ENCODE data around the gene EIF2S2.

The EIF2S2 gene

DNA sequence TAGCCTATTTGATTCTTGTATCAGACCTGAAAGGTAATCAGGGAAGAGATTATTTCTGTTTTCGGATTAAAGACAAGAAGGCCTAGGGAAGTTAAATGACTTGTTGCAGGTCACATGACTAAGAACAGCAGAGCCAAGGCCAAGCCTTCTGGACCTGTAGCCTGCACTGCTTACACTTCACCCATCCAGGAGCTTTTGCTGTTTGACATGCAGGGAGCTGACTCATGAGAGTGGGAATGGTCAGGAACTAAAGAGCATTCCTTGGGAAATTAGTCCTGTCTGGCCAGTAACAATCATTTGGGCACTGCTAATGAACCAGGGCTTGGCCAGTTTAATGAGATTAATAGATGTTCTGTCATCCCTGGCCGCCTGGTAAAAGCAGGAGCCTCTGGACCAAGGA is 46.8 kb downstream of the EIF2S2 start:
- DNase-seq (ENCODE audit: low read depth in 2 of 2), result no peak

DNA sequence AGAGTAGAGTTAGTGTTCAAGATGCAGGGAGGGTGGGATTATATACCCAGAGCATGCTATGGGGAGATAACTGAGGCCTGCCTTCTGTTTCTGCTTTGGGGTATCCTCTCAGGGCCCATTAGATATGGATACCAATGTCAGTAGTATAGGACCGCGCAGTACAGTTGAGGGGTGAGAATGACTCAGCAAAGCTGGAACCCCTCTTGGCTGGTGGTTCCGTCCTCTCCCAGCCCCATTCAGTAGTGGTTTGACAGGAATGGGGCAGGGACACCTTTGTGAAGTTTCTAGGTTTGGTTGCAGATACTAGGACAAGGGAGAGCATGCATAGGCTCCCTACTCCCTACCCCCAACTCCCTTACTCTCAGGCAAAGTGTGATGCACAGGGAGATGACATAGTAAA is 47.8 kb downstream of the EIF2S2 start:
- no peak for DNase-seq (ENCODE audit: low read depth in 2 of 2)

DNA sequence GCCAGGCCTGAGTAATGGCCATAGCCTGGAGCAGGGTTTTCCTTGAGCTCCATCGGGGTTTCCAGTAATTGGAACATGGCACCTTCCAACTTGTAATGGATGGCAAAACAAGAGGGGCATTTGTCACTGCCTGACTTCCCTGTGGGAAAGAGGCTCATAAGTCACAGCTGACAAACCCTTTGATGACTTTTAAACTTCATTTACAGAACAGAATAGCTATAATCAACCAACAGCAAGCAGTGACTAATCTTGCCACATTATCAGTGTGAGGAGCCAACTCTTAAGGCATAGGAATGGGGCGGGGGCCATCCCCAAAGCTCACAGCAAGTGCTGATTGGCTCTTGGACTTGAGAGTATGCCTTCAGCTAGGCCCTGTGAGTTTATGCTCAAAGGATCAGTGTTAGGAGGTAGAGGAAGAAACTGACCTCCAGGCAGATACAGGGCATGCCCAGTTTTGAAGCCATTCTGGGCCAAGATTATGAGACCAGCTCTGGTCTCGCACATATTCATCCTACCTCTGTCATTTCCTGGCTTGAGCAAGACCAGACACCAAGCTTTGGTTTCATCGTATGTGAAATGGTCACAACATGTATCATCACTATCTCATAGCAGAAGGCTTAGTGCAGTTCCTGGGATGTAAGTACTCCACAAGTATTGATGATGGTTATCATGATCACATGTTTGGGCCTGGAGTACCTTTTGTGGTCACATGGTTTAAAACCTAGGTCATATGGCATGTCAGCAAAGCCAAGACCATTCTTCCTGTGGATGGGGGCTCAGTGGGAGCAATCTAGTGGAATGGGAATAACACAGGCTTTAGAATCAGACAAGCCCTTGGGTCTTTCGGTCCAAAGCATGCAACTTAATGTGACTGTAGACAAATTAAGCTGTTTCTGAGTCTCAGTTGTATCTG is 49.2 kb downstream of the EIF2S2 start:
- no peak for DNase-seq (ENCODE audit: low read depth in 2 of 2)

DNA sequence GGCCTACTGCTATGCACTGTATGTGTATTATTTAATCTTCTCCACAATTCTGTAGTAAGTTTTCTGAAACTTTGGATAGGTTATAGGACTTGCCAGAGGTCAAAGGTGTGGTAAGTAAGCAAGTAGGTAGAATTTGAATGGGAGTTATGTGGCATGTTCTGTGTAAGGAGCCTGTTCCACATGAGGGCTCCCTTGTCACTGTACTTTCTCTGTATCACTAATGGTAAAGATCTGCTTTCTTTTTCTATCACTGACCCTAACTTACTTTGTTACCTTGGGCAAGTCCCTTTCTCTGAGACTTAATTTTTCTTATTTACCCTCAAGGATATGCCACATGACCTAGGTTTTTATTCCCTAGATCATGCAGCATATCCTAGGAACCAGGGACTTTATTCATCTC is 50.3 kb downstream of the EIF2S2 start:
- DNase-seq (ENCODE audit: low read depth in 2 of 2), result no peak

DNA sequence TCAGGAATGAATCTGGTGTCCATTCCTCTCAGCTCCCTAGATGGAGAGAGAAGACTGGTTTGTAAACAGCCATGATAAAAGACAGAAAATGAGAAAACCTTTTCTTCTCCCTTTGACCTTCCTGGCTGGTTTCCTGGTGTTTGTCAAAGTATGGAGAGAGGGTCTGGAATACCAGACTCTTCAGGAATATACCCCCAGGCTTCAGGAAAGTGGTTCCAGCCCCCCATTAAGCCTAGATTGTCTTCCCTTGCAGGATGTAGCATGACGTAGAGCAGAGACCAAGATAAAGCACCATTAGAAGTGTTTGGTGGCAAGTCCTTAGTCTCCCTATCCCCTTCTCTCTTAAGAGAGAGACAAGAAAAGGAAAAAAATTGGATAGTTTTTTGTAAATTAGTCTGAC is 51.1 kb downstream of the EIF2S2 start:
- no peak for DNase-seq (ENCODE audit: low read depth in 2 of 2)

DNA sequence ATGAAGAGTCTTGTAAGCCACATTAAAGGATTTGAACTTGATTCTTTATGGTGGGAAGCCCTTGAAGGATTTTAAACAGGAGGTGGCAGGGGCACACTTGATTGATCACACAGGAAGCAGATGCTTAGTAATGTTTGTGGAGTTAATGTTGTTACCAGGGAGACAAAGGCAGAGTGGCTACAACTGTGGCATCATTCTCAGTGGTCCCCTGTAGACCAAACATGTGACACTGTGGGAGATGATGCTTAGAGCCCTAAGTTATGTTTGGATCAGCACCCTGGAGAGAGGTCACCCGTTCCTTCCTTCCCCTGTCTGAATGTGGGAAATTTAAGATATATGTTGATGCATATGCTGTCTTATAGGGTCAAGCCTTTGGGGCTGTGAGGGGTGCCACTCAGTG is 53.2 kb downstream of the EIF2S2 start:
- no peak for DNase-seq (ENCODE audit: low read depth in 2 of 2)

DNA sequence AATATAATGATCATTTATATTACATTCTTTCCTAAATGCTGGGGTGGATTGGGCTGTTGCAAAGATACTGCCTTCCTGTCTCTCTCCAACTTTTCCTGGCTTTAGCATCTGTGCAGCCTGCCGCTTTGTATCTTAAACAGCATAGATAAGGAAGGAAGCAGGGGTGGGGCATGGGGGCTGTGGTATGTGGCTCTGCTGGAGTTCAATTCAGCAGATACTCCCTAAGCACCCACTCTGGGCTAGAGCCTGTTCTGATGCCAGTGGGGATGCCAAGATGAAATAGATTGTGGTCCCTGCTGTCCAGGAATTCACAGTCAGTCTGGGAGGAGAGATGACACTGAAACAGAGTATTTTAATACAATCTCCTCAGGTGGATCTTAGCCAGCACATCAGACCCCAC is 56.8 kb downstream of the EIF2S2 start:
- DNase-seq (ENCODE audit: low read depth in 2 of 2), result no peak

DNA sequence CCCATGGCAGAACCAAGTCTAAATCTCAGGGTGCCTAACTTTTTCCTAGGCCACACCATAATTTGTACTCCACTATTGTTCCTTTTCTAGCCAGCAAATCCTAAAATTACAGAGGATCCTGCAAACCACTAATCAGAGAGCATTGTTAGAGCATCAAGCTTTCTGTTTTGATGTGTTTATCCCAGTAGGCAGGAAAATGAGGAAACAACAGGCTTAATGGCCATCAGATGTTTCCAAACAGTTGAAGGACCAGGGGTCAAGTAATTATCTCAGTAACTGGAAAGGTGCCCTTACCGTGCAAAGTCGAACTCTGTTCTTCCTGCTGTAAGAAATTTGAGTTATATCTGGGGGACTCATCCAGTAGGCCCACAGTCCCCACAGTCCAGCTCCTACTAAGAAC is 59.6 kb downstream of the EIF2S2 start:
- no peak for DNase-seq (ENCODE audit: low read depth in 2 of 2)

DNA sequence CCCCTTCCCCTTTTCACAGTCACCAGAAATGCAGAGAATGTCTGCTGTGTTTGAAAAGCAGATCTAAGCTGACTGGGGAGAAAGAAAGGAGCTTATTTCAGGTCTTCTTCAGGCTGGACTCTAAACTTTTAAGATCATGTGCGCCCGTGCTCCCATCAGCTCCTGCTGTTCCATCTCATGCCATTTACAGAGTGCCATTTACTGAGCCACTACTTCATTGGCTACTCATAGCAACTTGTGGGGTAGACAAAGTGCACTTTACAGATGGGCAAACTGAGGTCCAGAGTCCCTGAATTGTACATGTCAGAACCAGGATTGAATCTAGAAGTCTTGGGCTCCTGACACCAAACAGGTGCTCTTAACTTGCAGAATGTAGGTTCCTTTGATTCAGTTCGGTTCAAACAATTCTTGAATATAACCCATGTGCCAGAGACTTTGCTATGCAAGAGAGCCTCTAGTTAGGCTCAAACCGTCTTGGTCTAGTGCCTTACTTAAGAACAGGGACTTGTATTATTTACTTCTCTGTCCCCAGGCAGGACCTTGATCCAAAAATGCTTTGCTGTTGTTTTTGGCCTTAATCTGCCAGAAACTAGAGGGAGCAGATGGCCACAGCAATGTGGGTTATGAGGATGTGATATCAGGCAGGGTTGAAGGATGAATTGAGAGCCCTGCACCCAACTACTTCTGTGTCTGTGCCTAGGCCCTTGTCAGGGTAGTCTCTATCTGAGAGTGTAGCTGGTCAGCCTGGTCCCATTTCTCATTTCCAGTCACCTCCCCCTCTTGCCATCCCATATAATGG is 61.9 kb downstream of the EIF2S2 start:
- no peak for DNase-seq (ENCODE audit: low read depth in 2 of 2)

DNA sequence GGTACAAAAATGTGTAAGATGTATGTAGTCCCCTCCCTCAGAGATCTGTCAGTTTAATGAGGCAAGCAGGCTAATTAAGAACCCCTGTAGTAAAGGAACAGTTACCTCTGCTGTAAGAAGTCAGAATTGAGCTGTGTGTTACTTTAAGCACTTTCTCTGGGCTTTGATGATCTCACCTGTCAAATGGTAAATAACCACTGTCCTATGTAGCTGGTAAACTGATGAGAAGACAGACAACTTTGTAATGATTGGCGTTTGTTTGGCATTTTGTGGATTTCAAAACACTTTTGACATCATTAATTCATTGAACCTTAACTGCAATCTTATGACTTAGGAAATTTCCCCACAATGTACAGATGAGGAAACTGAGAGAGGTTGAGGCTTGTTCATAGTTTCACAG is 62.7 kb downstream of the EIF2S2 start:
- DNase-seq (ENCODE audit: low read depth in 2 of 2), result no peak

DNA sequence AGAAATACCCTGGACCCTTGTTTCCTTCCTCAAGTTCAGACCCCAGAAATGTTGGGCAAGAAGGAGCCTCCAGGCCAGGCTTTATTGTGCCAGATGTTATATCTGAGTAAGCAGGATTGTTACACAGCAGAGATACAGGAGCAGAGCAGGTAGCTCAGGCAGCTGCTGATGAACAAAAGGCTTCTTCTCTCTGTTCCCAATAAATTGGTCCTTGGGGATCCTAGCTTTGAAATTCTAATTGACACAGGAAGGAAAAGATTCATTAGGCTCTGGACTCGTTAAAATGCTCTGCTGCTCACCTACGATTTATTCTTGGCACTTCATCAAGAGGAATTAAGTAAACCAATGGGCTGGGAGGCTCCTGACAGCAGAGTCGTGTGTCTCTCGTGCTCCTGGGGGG is 64.1 kb downstream of the EIF2S2 start:
- no peak for DNase-seq (ENCODE audit: low read depth in 2 of 2)

DNA sequence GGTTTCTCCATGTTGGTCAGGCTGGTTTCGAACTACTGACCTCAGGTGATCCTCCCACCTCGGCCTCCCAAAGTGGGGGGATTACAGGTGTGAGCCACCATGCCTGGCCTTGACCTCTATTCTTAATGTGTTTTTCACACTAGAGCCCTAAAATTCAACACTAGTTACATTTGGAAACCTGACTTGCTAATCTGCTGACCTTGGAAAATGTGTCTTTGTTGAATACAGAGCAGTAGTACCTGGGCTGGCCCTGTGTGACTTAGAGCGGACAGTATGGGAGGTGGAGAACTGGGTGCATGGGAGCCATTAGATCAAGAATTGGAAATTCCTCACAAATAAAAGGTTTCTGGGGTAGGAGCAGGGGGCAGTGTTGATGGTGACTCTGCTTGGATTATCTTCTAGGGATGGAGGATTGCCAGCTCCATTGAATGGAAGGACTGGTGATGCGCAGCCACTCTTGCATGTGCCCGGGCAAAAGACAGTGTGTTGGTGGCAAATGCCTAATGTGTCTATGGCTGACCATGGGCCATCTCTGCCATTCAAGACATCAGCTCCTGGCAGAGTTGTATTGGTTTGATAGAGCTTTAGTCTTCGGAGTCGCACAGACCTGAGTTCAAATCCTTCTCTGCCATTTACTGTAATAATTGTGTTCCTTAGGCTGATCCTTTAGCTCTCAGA is 64.9 kb downstream of the EIF2S2 start:
- DNase-seq (ENCODE audit: low read depth in 2 of 2), result no peak

DNA sequence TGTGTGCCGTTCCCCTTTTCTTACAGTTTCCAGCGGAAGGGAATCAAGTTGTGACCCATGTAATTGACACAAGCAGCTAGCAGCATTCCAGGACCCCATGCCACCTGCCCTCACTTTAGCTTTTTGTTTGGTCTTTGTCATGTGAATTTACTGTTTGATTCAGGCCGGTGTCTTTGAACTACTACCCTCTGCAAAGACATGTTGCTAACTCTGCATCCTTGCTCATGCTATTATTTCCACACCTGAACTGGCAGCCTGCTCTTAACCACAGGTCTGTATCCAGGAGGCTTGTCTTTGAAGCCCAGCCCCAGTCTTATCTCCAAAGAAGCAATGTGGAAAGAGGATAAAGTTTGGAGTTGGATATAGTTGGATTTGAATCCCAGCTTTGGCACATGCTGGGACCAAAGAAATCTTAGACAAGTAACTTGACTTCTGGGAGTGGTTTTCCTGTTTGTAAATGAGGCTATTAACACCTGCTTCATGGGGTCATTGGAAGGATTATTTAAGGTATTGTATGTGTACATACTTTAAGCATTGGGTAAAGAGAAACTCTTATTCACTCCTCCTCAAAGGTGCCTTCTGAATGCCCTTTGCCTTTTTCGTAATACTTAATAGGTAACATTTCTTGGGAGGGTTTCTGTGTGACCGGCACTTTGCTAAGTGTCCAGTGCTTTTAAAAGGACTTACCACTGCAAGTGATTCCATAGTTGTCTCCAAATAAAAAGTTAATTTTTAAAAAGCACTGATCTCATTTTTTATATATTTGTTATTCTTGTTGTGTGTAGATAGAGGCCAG is 65.9 kb downstream of the EIF2S2 start:
- no peak for DNase-seq (ENCODE audit: low read depth in 2 of 2)

DNA sequence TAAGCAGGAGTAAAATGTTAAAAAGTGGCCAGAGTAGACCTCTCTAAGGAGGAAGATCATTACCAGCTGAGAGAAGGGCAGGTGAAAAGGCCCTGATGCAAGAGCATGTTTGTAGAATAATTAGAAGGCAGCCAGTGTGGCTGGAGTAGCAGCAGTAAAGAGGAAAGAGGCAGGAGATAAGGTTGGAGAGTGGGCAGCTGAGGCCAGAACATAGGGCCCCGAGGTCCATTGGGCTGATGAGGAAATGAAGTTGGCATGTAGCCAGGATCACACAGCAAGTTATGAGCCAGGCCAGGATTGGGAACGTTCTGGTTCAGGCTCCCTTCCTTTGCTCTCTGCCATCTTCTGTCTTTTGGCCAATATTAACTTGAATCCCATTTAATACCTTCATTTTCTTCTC is 66.7 kb downstream of the EIF2S2 start:
- DNase-seq (ENCODE audit: low read depth in 2 of 2), result no peak

DNA sequence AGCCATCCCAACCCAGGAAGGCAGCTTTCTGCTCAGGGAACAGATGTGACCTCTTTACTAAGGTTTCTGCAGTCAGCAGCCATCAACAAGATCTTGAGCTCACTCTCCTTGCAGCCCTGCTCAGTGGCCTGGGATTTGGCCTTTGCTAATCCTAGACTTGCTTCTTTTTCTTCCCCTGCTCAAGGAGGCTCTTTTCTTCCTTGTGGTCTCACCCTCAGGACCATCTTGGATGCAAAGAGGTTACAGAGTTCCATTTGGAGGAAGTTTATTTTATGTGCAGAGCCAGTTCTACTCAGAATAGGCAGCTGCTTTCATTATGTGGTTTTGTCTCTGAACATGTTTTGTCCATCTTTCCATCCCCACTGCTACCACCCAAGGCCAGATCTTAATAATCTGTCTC is 69.0 kb downstream of the EIF2S2 start:
- DNase-seq (ENCODE audit: low read depth in 2 of 2), result no peak

DNA sequence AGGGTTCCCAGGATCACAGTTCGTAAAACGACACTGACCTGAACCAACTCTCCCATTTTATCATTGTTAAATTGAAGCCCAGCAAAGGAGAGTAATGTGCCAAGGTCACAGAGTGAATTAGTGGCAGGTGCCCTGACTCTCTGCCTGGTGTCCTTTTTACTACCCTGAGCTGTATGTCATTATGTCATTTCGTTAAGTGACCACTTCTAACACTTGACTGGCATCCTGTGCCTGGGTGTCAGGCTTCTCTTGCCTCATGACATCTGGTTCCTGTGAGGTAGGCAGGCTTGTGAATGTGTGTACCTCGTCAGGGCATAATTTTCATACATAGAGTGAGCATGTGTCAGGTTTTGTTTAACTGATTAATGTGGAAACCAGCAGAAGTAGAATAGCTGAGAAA is 69.8 kb downstream of the EIF2S2 start:
- DNase-seq (ENCODE audit: low read depth in 2 of 2), result no peak

DNA sequence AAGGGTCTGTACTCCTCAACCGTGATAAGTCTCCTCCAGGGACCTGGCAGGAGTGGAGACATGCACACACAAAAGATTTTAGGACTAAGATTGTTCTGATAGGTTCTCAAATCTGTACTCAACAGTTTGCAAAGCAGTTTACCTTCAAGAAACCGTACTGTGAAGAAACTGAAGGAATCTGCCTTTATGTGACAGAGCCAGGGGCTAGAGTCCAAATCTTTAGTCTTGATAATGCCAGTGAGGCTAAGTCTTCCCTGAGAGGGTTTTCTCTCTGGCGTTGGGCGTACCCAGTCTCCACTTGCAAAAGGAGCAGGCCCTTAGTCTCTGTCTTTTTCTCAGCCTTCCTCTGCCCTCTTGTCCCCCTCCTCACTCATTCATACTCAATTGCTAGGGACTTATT is 70.8 kb downstream of the EIF2S2 start:
- DNase-seq (ENCODE audit: low read depth in 2 of 2), result no peak

DNA sequence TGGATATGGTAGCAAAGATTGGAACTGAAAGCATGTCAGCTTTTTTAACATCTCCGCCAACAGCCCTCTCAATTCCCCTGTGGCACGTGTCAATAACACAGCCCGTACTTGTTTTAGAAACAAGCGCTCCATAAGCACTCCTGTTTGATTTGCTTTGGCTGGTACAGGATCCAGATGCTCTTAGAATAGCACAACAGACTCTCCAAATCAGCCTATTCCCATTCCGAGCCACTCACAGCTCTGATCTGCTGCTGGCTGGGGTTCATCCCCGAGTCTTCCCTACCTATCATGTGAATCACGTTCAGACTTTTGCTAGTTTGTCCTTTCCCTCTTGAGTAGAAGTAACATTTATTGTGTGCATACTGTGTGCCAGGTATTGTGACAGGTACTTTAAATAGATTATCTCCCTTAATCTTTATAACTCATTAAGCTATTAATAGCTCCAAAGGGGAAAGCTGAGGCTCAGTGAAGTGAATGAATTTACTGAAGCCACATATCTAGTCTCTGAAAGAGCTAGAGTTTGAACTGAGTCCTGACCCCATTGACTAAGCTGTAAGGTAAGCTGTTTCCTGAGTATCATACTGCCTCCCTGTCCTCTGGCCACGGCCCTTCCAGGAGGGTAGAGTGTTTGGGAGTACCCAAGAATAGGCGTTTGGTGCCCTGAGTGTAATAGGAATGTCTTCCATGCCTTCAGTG is 71.6 kb downstream of the EIF2S2 start:
- DNase-seq (ENCODE audit: low read depth in 2 of 2), result no peak

All from activated CD4-positive, alpha-beta T cell treated with anti-CD3 and anti-CD28 coated beads for 24 hours (primary cell).